GM18870 (cell line): ENCODE results near the gene TMPRSS11F.
"Not testable (repeated sequence)": the region's sequence is repeated elsewhere in the genome, so short reads cannot be mapped to it uniquely, and the experiment has no call there.

ENCODE experiments used
- ATAC-seq: cut with Tn5 transposase; IDR thresholded peaks from one replicate; pipeline ENCODE4 v1.9.1; 2021; ENCODE audit warnings: moderate library complexity; ENCODE audit not compliant: unreplicated experiment

Gene TMPRSS11F

DNA sequence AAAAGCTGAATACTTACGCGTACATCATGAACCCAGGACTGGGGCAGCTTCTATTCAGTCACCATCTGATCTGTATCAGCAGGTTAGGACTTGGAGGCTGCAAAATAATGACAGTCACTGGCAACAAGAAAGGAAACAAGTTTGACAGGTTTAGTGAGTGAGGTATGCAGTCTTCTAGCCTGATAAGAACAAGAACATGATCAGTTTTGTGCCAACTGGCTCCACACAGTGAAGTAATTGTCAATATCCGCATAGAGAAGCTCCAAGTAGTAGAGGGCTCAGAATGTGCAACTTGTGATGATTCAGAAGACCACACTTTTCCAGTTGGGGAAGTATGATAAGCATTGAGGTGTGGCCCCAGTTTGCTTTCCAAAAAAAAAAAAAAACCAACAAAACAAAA lies at the start of gene TMPRSS11F:
TMPRSS11F (minus strand) TSS at position 77 of the 400 bp plus-strand sequence; CDS start at position 28, 49 bp downstream.
- ATAC-seq = no peak

DNA sequence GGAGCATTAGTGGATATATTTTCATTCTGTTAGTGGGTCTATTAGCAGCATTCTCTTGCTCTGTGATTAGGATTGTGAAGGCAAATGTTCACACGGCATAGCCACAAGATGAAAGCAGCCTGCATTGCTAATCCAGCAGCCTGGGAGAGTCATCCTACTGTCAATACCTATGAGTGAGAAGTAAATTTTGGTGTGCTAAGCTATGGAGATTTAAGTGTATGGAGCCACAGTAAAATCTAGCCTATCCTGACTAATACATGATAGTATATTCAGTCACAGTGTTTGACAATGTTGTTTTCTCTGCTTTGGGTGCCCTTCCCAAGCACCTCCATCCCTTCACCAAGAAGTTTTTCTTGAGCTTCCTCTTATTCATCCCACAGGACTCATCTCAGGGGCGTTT lies 47.2 kb upstream of the TMPRSS11F start:
- no peak for ATAC-seq

DNA sequence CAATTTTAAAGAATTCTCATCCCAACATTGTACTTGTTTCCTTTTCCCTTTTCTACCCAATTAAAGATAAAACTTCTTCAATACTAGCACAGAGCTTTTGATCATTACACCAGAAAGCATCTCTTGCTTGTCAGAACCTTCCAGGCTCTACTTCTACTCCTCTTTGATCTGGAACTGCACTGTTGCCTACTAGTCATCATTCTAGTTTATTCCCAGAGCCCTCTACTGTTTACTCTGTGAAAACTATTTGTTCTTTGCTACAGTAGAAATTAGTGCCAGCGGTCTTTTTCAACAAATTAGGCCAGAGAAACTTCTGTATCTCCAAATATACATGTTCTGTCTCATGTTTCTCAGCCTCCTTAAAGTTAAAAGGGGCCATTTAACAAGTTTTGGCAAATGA lies 46.8 kb upstream of the TMPRSS11F start:
- no peak for ATAC-seq

DNA sequence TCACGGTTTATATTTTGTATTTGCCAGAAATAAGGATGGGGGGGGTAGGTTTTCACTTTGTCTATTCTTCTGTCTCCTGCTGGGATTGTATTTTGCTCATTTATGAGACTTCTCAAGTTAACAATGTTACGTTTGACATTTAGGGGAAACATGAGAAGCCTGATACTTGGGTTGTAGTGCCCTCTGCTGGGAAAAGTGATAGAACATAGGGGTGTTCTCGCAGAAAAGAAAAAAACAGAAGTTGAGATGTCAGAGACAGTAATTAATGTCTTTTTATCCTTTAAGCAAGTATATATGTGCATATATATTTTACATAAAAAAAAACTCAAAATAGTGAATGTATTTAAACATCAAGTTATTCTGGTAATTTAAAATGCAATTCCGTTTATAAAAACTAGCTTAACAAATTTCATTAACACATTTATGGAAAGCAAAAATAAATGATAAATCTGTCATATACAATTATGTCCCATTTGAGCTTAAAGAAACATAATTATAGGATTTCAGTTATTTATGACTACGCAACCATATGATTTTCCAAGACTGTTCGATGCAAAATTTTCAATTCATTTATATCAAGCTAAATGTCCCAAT lies 46.0 kb upstream of the TMPRSS11F start:
- peak; percentile 83 for ATAC-seq

DNA sequence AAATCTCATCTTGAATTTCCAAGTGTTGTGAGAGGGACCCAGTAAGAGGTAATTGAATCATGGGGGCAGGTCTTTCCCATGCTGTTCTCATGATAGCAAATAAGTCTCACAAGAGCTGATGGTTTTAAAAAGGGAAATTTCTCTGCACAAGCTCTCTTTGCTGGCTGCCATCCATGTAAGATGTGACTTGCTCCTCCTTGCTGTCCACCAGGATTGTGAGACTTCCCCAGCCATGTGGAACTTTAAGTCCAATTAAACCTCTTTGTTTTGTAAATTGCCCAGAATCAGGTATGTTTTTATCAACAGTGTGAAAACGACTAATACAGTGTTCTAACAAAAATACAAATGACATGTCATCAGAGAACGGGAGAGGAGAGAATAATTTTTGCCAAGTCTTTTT lies 44.7 kb upstream of the TMPRSS11F start:
- ATAC-seq = not testable (repeated sequence)

DNA sequence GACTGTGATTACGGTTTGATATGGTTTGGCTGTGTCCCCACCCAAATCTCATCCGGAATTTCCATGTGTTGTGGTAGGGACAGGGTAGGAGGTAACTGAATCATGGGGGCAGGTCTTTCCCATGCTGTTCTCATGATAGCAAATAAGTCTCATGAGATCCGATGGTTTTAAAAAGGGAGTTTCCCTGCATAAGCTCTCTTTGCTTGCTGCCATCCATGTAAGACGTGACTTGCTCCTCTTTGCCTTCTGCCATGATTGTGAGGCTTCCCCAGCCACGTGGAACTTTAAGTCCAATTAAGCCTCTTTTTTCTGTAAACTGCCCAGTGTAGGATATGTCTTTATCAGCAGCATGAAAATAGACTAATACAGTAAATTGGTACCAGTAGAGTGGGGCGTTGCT lies 42.5 kb upstream of the TMPRSS11F start:
- not testable (repeated sequence) for ATAC-seq

DNA sequence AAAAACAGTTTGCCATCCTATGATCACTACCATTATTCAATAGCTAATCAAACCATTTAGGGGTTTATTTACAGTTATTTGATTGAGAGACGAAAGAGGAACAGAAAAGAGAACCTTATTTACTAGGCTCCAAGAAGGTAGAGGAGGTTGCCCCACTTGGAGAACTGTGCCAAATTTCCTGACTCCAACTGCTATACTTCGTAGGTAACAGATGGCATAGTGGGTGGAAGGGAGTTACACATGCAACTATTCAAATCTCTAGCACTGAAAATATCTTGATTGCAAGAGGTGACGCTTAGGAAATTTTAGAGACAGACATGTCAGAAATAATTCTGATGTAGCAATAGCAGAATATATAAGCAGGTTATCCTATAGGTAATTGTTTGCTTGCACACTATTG lies 38.0 kb upstream of the TMPRSS11F start:
- no peak for ATAC-seq

DNA sequence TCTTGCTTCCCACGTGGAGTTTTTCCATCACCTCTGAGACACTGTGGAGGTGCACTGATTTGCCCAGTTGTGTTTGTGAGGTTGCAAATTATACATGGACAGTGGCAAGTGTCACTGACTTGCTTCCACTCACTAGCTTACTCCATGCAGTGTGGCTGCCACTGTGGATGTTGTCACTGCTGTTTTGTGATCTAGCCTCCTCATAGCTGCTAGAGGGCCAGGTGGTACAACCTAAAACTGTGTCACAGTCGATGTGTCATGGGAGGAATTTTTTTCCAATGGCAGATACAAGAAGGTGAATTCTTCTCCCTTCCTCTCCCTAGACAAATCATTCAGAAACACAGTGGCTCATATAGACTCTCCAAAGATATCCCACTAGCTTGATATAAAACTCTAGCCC lies 37.5 kb upstream of the TMPRSS11F start:
- no peak for ATAC-seq

DNA sequence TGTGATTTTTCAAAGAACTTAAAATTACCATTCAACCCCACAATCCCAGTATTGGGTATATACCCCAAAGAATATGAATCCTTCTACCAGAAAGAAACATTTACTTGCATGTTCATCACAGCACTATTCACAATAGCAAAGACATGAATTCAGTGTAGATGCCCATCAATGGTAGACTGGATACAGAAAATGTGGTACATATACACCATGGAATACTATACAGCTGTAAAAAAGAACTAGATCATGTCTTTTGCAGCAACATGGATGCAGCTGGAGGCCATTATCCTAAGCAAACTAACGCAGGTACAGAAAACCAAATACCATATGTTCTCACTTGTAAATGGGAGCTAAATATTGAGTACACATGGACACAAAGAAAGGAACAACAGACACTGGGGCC lies 34.1 kb upstream of the TMPRSS11F start:
- no peak for ATAC-seq

DNA sequence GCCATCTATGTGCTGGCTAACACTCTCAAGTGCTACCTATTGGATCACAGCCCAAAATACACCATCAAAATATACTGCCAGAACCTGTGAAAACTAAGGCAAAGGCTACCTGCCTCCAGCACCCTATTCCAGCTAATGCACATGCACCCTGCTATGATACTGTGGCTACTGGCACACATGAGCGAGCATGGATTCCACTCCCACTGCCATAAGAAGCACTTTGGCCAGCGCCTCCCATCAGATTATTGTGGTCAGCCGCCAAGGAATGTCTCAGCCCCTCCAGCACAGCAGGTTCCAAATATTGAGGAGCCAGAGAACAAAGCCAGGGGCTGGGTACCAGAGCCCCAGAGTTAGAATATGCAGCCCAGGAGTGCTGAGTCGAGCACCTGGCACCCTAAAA lies 32.5 kb upstream of the TMPRSS11F start:
- no peak for ATAC-seq

DNA sequence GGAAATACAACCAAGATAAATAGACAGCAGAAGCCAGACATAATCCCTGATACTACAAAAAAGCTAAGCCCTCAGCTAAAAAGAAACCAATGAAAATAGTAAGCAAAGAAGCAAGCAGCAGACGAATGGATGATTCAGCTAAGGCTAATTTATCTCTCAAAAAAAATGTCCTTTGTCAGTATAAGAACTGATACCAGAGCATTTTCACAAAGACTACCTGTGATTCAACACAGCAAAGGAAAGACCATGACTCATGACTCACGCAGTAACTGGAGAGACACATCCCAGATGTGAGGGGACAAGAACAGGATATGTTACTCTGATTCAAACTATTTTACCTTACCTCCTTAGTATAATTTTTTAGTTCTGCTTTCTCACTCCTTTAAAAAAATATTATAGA lies 22.7 kb upstream of the TMPRSS11F start:
- no peak for ATAC-seq

DNA sequence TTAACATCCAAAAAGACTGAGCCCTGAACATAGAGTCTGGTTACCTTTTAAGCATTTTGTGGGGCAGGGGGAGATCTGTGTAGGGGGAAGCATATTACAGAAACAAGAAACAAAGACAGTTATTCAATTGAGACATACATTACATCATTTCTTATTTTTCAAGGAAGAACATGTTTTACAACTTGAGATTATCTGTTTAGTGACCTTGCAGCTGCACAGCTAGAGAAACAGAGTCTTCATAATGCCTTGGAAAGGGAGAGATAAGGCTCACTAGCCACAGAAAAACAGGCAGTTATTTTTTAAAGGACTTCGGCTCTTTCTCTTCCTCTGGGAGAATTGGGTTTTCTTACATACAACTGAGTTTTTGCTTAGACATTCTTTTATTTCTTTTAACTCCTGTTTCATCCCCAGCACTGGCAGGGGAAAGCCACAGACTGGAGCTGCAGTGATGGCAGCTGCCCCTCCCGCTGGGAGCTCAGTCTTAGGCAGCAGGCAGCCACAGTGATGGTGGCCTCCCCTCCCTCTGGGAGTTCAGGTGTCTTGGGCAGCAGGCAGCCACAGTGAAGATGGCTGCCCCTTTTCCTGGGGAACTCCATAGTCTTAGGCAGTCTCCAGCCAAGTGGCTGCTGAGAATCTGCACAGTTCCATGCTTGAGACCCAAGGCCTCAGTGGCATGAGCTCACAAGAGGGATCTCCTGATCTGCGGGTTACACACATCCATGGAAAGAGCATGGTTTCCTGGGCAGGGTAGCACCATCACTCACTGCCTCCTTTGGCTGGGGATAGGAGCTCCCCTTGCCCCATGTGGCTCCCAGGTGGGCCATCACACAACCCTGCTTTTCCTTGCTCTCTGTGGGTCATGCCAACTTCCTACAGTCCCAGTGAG lies 19.4 kb upstream of the TMPRSS11F start:
- no peak for ATAC-seq

DNA sequence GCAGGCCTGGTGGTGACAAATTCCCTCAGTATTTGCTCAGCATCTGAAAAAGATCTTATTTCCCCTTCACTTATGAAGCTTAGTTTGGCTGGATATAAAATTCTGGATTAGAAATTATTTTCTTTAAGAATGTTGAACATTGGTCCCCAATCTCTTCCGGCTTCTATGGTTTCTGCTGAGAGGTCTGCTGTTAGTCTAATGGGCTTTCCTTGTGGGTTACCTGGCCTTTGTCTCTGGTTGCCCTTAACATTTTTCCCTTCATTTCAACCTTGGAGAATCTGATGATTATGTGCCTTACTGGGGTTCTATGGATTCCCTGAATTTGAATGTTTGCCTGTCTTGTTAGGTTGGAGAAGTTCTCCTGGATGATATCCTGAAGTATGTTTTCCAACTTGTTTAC lies 17.4 kb upstream of the TMPRSS11F start:
- ATAC-seq = no peak

DNA sequence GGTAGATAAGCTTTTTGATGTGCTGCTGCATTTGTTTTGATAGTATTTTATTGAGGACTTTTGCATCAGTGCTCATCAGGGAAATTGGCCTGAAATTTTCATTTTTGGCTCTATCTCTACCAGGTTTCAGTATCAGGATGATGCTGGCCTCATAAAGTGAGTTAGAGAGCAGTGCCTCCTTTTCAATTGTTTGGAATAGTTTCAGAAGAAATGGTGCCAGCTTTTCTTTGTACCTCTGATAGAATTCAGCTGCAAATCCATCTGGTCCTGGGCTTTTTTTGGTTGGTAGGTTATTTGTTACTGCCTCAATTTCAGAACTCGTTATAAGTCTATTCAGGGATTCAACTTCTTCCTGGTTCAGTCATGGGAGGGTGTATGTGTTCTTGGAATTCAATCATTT lies 15.6 kb upstream of the TMPRSS11F start:
- no peak for ATAC-seq

DNA sequence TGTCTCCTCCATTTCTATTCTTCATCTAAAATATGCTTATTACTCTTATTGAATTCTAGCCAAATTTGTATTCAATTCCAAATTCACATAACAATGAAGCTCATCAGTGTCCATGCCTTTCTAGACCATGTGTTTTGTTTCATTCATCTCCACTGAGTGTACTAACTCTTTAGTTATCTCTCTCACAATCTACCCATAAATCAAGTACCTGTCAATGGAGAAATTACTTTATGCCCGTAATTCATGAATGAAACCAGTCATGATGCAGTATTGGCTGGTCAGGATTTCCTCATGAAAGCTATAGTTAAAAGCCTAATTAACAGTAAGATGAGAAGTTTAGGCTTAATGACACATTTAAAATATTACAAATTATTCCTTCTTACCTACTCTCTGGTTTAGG lies 12.2 kb upstream of the TMPRSS11F start:
- no peak for ATAC-seq

DNA sequence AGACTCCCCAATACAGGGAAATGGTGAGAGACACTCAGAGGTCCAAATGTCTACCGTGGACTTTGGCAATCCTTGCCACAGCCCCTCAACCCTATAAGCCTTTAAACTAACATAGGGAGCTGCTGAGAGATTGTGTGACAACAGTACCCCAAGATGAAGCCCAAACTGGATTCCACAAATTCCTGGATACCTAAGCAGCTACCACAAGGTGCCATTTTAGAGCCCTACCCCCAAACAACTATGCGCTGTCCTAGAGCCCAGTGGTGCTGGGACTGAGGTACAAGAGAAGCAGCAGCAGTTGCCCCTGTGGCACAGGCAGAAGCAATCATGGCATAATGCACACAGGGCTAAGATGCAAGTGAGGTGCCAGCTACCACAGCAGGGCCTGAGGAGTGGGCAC lies 2.7 kb upstream of the TMPRSS11F start:
- no peak for ATAC-seq

DNA sequence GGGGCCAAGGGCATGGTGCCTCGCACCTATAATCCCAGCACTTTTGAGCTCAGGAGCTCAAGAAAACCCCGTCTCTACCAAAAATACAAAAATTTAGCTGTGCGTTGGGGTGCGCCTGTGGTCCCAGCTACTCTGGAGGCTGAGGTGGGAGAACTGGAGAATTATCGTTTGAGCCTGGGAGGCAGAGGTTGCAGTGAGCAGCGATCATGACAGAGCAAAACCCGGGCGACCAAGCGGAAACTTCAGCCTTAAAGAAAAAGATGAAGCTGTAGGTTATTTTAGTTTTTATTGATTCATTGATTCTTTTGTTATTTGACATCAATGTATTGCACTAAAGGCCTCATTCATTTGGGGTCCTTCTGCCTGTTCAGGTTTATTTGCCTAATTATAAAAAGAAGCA lies 5.4 kb downstream of the TMPRSS11F start:
- no peak for ATAC-seq

DNA sequence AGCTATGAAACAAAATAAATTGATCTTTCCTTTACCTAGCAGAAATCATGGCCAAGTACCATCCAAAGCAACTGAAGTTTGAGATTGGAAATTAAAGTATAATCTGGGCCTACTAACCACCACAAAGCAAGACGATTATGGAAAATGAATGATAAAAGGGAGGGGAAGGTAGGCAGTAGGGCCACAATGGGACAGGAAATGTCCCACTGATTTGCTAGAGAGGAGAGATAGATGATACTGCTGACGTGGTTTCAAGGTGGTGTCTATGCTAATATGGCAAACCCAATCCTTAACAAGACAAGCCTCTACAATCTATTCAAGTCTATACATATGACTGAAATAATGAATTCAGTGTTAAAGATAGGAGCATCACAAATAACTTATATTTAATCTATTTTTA lies 6.1 kb downstream of the TMPRSS11F start:
- no peak for ATAC-seq

DNA sequence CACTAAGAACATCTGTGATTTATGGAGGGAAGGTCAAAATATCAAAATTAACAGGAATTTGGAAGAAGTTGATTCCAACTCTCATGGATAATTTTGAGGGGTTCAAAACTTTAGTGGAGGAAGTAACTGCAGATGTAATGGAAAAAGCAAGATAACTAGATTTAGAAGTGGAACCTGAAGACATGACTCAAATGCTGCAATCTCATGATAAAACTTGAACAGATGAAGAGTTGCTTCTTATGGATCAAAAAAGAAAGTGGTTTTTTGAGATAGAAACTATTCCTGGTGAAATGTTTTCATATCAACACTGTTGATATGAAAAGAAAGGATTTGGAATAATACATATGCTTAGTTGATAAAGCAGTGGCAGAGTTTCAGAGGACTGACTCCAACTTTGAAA lies 9.7 kb downstream of the TMPRSS11F start:
- no peak for ATAC-seq

DNA sequence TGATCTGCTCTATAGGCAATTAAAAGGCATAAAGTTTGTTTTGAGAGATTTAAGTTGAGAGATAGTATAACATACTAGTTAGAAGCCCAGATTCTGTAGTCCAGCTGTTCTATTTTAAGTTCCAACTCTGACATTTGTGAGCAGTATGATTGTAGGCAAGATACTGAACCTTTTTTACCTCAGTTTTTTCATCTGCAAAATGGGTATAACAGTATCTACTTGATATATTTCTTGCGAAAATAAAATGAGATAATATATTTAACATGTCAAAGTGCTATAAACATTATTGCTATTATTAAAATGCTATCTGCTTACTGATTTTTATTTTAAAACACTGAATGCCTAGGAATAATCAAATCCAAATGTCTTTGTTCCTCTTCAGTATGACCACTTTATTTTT lies 19.2 kb downstream of the TMPRSS11F start:
- no peak for ATAC-seq

DNA sequence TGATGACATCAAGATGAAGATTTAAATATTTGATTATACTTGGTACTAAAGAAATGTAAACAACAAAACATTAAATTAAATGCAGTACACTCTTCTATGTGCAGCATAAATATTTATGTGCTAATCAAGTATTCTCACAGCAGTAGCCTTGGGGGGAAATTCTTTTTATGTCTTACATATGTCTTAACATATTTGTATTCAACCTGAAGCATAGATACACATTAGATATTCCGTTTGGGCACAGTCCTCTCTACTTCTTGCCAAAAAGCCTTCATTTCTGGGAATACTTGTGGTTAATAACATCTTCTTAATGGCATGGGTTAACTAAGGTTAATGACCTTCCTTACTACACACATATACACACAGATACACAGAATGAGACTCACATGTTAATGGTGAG lies 19.8 kb downstream of the TMPRSS11F start:
- ATAC-seq = no peak

DNA sequence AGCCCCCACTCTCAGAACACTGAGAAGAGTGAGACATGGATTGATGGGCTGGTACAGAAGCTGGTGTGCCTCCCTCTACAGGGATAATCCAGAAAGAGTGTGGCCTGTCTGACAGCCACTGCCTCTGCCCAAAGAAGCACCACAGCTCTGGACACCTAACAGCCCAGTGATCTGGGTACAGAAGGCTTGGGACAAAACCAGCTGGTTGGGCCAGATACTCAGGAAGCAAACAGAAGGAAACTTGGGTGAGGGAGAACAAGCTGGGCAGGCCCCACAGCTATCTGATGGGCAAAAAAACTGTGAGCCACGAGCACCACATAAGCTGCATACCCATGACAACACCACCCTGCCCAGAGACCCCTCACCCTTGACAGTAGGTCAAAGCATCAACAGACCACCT lies 46.9 kb downstream of the TMPRSS11F start:
- ATAC-seq = no peak

DNA sequence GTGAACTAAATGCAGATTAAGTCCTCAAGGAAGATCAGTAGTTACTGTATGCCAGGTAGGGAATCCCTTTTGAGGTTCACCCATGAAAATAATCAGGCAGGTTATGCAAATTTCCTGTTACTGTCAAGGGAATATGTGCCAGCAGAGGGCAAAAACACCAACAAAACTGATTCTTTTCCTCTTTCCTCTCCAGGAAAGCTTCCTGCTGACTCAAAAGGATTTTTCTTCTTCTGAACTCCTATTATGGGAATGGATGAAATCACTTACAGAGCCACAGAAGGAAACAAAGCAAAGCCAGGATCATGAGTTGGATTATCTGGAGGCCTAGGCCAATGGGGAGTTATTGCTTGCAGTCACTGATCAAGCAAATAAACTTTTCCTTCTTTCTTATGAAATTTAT lies 49.7 kb downstream of the TMPRSS11F start:
- no peak for ATAC-seq
